ENCODE data around the gene FGF2. TPM values are rescaled to one million over a fixed set of nuclear protein-coding genes. Genes with fewer than 3 reads are reported as not detected.
"Not testable (repeated sequence)": the region's sequence is repeated elsewhere in the genome, so short reads cannot be mapped to it uniquely, and the experiment has no call there.

Gene FGF2
- total RNA-seq, 2 experiments from 2014 or later: not detected

DNA sequence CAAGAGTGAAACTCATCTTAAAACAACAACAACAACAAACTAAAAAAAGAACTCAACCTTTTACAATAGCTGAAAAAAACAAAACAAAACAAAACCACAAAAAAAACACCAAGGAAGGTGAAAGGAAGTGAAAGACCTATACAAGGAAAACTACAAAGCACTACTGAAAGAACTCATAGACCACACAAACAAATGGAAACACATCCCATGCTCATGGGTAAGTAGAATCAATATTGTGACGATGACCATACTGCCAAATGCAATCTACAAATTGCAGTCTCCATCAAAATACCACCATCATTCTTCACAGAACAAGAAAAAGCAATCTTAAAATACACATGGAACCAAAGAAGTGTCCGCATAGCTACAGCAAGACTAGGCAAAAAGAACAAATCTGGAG is 41.5 kb upstream of the FGF2 start:
- ChIA-PET CTCF (no interaction called here), POLR2A (no interaction called here)
- Mint-ChIP-seq H3K27me3 (peaks cover 4% of the 10 kb centered on the region), H3K36me3 (ENCODE audit: low read depth) (no peaks in the 10 kb centered on the region), H3K4me1 (ENCODE audit: low read depth) (no peaks in the 10 kb centered on the region), H3K27ac (no peak overlapping the region), H3K4me3 (no peak overlapping the region), H3K9me3 (no peaks in the 10 kb centered on the region)
- no peaks in the 10 kb centered on the region for H3K4me1 ChIP-seq (ENCODE audit: insufficient read depth, low read length)
- DNase-seq (no peak), ATAC-seq (ENCODE audit: poor library complexity) (no peak)
- no peaks in the 10 kb centered on the region for H3K9me3 ChIP-seq (ENCODE audit: control insufficient read depth in 1 of 2, insufficient read depth in 1 of 2, low read length in 2 of 2)
- no peaks in the 10 kb centered on the region for H3K36me3 ChIP-seq (ENCODE audit: insufficient read depth, low read length)
- H3K27me3 ChIP-seq (ENCODE audit: control insufficient read depth in 1 of 2, insufficient read depth in 2 of 2, low read length in 2 of 2): no peaks in the 10 kb centered on the region
- H3K4me3 ChIP-seq (ENCODE audit: low read length): no peak overlapping the region
- intact Hi-C loops (cut with DNase I, micrococcal nuclease): no loop called here
- no peak for TF ChIP-seq CTCF (IDR thresholded peaks at IDR 0.05)
- H3K27ac ChIP-seq (ENCODE audit: low read depth in 1 of 2, low read length in 2 of 2): no peak overlapping the region

DNA sequence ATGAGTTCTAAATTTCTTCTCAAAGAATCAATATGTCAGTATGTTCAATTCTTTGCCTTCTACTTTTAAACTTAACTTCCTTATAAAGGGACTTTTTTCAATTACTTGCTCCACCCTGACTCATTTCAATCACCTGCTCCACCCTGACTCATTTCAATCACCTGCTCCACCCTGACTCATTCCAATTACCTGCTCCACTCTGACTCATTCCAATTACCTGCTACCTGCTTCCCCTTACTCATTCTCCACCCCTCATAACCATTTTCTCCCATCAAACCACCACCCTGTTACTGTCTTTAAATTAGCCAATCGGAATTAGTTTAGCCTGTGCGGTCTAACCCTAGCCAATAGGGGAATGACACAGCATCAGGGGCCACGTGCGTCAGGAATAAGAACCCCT is 40.3 kb upstream of the FGF2 start:
- H3K9me3 Mint-ChIP-seq; H3K27ac Mint-ChIP-seq; H3K27me3 Mint-ChIP-seq; POLR2A ChIA-PET; DNase-seq; ATAC-seq (ENCODE audit: poor library complexity); H3K27ac ChIP-seq (ENCODE audit: low read depth in 1 of 2, low read length in 2 of 2); H3K4me3 Mint-ChIP-seq; H3K27me3 ChIP-seq (ENCODE audit: control insufficient read depth in 1 of 2, insufficient read depth in 2 of 2, low read length in 2 of 2); intact Hi-C loops (cut with DNase I, micrococcal nuclease); H3K4me1 Mint-ChIP-seq (ENCODE audit: low read depth); H3K4me1 ChIP-seq (ENCODE audit: insufficient read depth, low read length); CTCF ChIA-PET; H3K9me3 ChIP-seq (ENCODE audit: control insufficient read depth in 1 of 2, insufficient read depth in 1 of 2, low read length in 2 of 2); H3K36me3 Mint-ChIP-seq (ENCODE audit: low read depth); H3K36me3 ChIP-seq (ENCODE audit: insufficient read depth, low read length); H3K4me3 ChIP-seq (ENCODE audit: low read length): not testable (repeated sequence)

DNA sequence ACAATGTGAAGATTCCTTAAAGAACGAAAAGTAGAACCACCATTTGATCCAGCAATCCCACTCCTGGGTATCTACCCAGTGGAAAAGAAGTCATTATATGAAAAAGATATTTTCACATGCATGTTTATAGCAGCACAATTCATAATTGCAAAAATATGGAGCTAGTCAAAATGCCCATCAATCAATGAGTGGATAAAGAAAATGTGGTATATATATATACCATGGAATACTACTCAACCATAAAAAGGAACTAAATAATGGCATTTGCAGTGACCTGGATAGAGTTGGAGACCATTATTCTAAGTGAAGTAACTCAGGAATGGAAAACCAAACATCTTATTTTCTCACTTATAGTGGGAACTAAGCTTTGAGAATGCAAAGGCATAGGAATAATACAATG is 39.7 kb upstream of the FGF2 start:
- POLR2A ChIA-PET; DNase-seq; H3K9me3 ChIP-seq (ENCODE audit: control insufficient read depth in 1 of 2, insufficient read depth in 1 of 2, low read length in 2 of 2); H3K4me1 ChIP-seq (ENCODE audit: insufficient read depth, low read length); H3K4me1 Mint-ChIP-seq (ENCODE audit: low read depth); H3K27me3 ChIP-seq (ENCODE audit: control insufficient read depth in 1 of 2, insufficient read depth in 2 of 2, low read length in 2 of 2); H3K27me3 Mint-ChIP-seq; H3K9me3 Mint-ChIP-seq; H3K4me3 Mint-ChIP-seq; H3K36me3 ChIP-seq (ENCODE audit: insufficient read depth, low read length); H3K27ac ChIP-seq (ENCODE audit: low read depth in 1 of 2, low read length in 2 of 2); CTCF ChIA-PET; ATAC-seq (ENCODE audit: poor library complexity); H3K4me3 ChIP-seq (ENCODE audit: low read length); H3K27ac Mint-ChIP-seq; intact Hi-C loops (cut with DNase I, micrococcal nuclease); H3K36me3 Mint-ChIP-seq (ENCODE audit: low read depth): not testable (repeated sequence)

GRCh38 chr4:122787940-122788339 is 38.7 kb upstream of the FGF2 start:
- Mint-ChIP-seq H3K4me1 (ENCODE audit: low read depth) (no peaks in the 10 kb centered on the region), H3K9me3 (no peaks in the 10 kb centered on the region), H3K4me3 (no peak overlapping the region), H3K27ac (no peak overlapping the region), H3K36me3 (ENCODE audit: low read depth) (no peaks in the 10 kb centered on the region), H3K27me3 (no peaks in the 10 kb centered on the region)
- H3K36me3 ChIP-seq (ENCODE audit: insufficient read depth, low read length): no peaks in the 10 kb centered on the region
- no peak overlapping the region for H3K27ac ChIP-seq (ENCODE audit: low read depth in 1 of 2, low read length in 2 of 2)
- no peaks in the 10 kb centered on the region for H3K4me1 ChIP-seq (ENCODE audit: insufficient read depth, low read length)
- no peak for DNase-seq
- ATAC-seq (ENCODE audit: poor library complexity): no peak
- intact Hi-C loops (cut with DNase I, micrococcal nuclease): no loop called here
- ChIA-PET POLR2A (no interaction called here), CTCF (interaction anchor here (0.7 kb wide), 1 partner anchor 15 kb away, joined by 4 read pairs; no protein-coding TSS in a partner anchor)
- H3K27me3 ChIP-seq (ENCODE audit: control insufficient read depth in 1 of 2, insufficient read depth in 2 of 2, low read length in 2 of 2): no peaks in the 10 kb centered on the region
- H3K9me3 ChIP-seq (ENCODE audit: control insufficient read depth in 1 of 2, insufficient read depth in 1 of 2, low read length in 2 of 2): no peaks in the 10 kb centered on the region
- H3K4me3 ChIP-seq (ENCODE audit: low read length): no peak overlapping the region
- TF ChIP-seq CTCF (IDR thresholded peaks at IDR 0.05): no peak

Measured in CD4-positive, alpha-beta T cell (primary cell).